ENCODE data around the gene RBMX2.

GRCh38 chrX:130378024-130378669, 23.6 kb upstream of the RBMX2 start:
- TF ChIP-seq POLR2A (IDR thresholded peaks at IDR 0.05; ENCODE audit: low read length), result no peak
- TF ChIP-seq GATA1 (IDR thresholded peaks at IDR 0.05; ENCODE audit: low read depth, low read length), result no peak
